GM21825 (cell line): ENCODE data around the gene AAK1.
"Not testable (repeated sequence)": the region's sequence is repeated elsewhere in the genome, so short reads cannot be mapped to it uniquely, and the experiment has no call there.

ENCODE experiments used
- ATAC-seq: cut with Tn5 transposase; IDR thresholded peaks from one replicate; pipeline ENCODE4 v1.9.1; 2021; ENCODE audit warnings: mild to moderate bottlenecking, moderate library complexity; ENCODE audit not compliant: unreplicated experiment

Gene AAK1

GRCh38 chr2:69577467-69578197 is 65.9 kb downstream of the AAK1 start:
- ATAC-seq: no peak

GRCh38 chr2:69576880-69577279 is 66.7 kb downstream of the AAK1 start:
- no peak for ATAC-seq

GRCh38 chr2:69575926-69576325 is 67.6 kb downstream of the AAK1 start:
- ATAC-seq: no peak

- ATAC-seq: not testable (repeated sequence)
These were observed 68.2 kb downstream of the AAK1 start for GRCh38 chr2:69575371-69575770.

- no peak for ATAC-seq
These were observed 70.9 kb downstream of the AAK1 start for GRCh38 chr2:69572641-69573040.

- no peak for ATAC-seq
These were observed 72.3 kb downstream of the AAK1 start for GRCh38 chr2:69571189-69571588.

- no peak for ATAC-seq
These were observed 73.1 kb downstream of the AAK1 start for GRCh38 chr2:69570474-69570873.

- no peak for ATAC-seq
These were observed 75.6 kb downstream of the AAK1 start for GRCh38 chr2:69567909-69568300.

- ATAC-seq: no peak
These were observed 76.2 kb downstream of the AAK1 start for GRCh38 chr2:69567157-69567908.

- no peak for ATAC-seq
These were observed 76.9 kb downstream of the AAK1 start for GRCh38 chr2:69566669-69567068.

GRCh38 chr2:69565431-69565839 is 78.1 kb downstream of the AAK1 start:
- no peak for ATAC-seq

- ATAC-seq: no peak
These were observed 78.9 kb downstream of the AAK1 start for GRCh38 chr2:69564604-69565003.

GRCh38 chr2:69563021-69563420 is 80.5 kb downstream of the AAK1 start:
- no peak for ATAC-seq

GRCh38 chr2:69561101-69561500 is 82.4 kb downstream of the AAK1 start:
- ATAC-seq: no peak

- no peak for ATAC-seq
These were observed 83.4 kb downstream of the AAK1 start for GRCh38 chr2:69560147-69560482.

- ATAC-seq: no peak
These were observed 83.9 kb downstream of the AAK1 start for GRCh38 chr2:69559442-69560146.

GRCh38 chr2:69556008-69556407 is 87.5 kb downstream of the AAK1 start:
- ATAC-seq: no peak

GRCh38 chr2:69554981-69555380 is 88.6 kb downstream of the AAK1 start:
- ATAC-seq: no peak

- ATAC-seq: no peak
These were observed 89.0 kb downstream of the AAK1 start for GRCh38 chr2:69554568-69554967.

- no peak for ATAC-seq
These were observed 89.5 kb downstream of the AAK1 start for GRCh38 chr2:69553991-69554390.

GRCh38 chr2:69550511-69550910 is 93.0 kb downstream of the AAK1 start:
- not testable (repeated sequence) for ATAC-seq

GRCh38 chr2:69549421-69549820 is 94.1 kb downstream of the AAK1 start:
- ATAC-seq: no peak
